ENCODE results near the gene WHRN. TPM values are rescaled to one million over a fixed set of nuclear protein-coding genes. Genes with fewer than 3 reads are reported as not detected.
A peak's percentile ranks its signal among the peaks of the same experiment; 100 is the strongest.

WHRN gene
- total and polyA plus RNA-seq, 2 experiments from 2014 or later = 8.3 to 8.9 TPM

GRCh38 chr9:114366334-114367128 is 138.7 kb downstream of the WHRN start:
- no peak overlapping the region for H2AFZ ChIP-seq
- H3F3A ChIP-seq (replicated peaks; ENCODE audit: low read depth) = peaks cover 12% of the 10 kb centered on the region; the same call in 1 of the 2 replicates

More at GRCh38 chr9:114366334-114367128, 138.7 kb downstream of the WHRN start:
- no peak overlapping the region for H3K4me2 ChIP-seq
- ATAC-seq = no peak
- Mint-ChIP-seq H3K36me3 (ENCODE audit: low read depth) (peaks cover 60% of the 10 kb centered on the region), H3K9me3 (no peaks in the 10 kb centered on the region), H3K4me3 (no peak overlapping the region), H3K27me3 (ENCODE audit: insufficient read depth, low read depth, poor library complexity) (peaks cover 2% of the 10 kb centered on the region), H3K4me1 (peaks cover 26% of the 10 kb centered on the region), H3K27ac (peak overlapping the region; percentile 37; the same call in 1 of the 2 replicates)
- no peak for TF ChIP-seq STAT1 (IDR thresholded peaks at IDR 0.05; ENCODE audit: unreplicated experiment)
- TF ChIP-seq EZH2phosphoT487 (IDR thresholded peaks at IDR 0.05; ENCODE audit: unreplicated experiment) = no peak
- no peak for TF ChIP-seq EZH2 (IDR thresholded peaks at IDR 0.05; ENCODE audit: low read depth, unreplicated experiment)
- TF ChIP-seq POLR2AphosphoS5 (IDR thresholded peaks at IDR 0.05; ENCODE audit: low read depth) = no peak
- TF ChIP-seq ZNF331 (CRISPR knock-in tag; IDR thresholded peaks at IDR 0.05; ENCODE audit: low read depth) = no peak
- TF ChIP-seq JUNB (IDR thresholded peaks at IDR 0.05; ENCODE audit: unreplicated experiment) = no peak
- TF ChIP-seq CREB1 (CRISPR knock-in tag; IDR thresholded peaks at IDR 0.05; ENCODE audit: low read depth) = no peak
- no peak for TF ChIP-seq ETS1 (IDR thresholded peaks at IDR 0.05)
- TF ChIP-seq CTCF (conservative IDR thresholded peaks at IDR 0.05; ENCODE audit: low read depth in 2 of 2) = no peak
- no peak for TF ChIP-seq NANOG (IDR thresholded peaks at IDR 0.05; ENCODE audit: borderline replicate concordance)
- TF ChIP-seq ZNF114 (CRISPR knock-in tag; IDR thresholded peaks at IDR 0.05) = no peak
- no peak for TF ChIP-seq REST (IDR thresholded peaks at IDR 0.05; ENCODE audit: unreplicated experiment)
- no peak for TF ChIP-seq ZNF462 (CRISPR knock-in tag; IDR thresholded peaks at IDR 0.05)
- peaks cover 4% of the 10 kb centered on the region; the same call in 1 of the 2 replicates for H3K79me2 ChIP-seq (replicated peaks; ENCODE audit: insufficient read depth)
- no peaks in the 10 kb centered on the region for H3K27me3 ChIP-seq (ENCODE audit: insufficient read depth)
- no peak overlapping the region for H3K4me3 ChIP-seq
- peaks cover under 1% of the 10 kb centered on the region; the same call in 1 of the 2 replicates for H3K36me3 ChIP-seq (ENCODE audit: insufficient read depth)
- no peak for DNase-seq (ENCODE audit: low spot score)
- no peak overlapping the region for H3K27ac ChIP-seq (ENCODE audit: low read depth)
- H4K20me1 ChIP-seq (replicated peaks; ENCODE audit: insufficient read depth) = no peaks in the 10 kb centered on the region
- peaks cover 26% of the 10 kb centered on the region for H3K4me1 ChIP-seq (ENCODE audit: insufficient read depth)
- 0 out of 2 replicates have a peak, but pooled peaks cover 6% of the 10 kb centered on the region for H3K9me2 ChIP-seq (ENCODE audit: insufficient read depth)

Data from GM23338 (cell line).